Left kidney (tissue), 2 donors: ENCODE results near the gene NBL1. TPM values are rescaled to one million over a fixed set of nuclear protein-coding genes. Genes with fewer than 3 reads are reported as not detected.
"Not testable (repeated sequence)": the region's sequence is repeated elsewhere in the genome, so short reads cannot be mapped to it uniquely, and the experiment has no call there.

Experiments
- DNase-seq: peaks from one replicate; pipeline ENCODE4 v3.0.0-alpha.2; 2013
- polyA plus RNA-seq: library from polyadenylated mRNA; unstranded; fragments of 120-200 nt; gene quantifications from one replicate; pipeline ENCODE4 v1.2.1, GENCODE V29; 2013; ENCODE audit not compliant: insufficient read length

Gene NBL1
- polyA plus RNA-seq, 1 donor, result 16.5 TPM

GRCh38 chr1:19620786-19621185 is 23.3 kb upstream of the NBL1 start:
- DNase-seq, result no peak

GRCh38 chr1:19621274-19621950 is 22.7 kb upstream of the NBL1 start:
- no peak for DNase-seq

DNA sequence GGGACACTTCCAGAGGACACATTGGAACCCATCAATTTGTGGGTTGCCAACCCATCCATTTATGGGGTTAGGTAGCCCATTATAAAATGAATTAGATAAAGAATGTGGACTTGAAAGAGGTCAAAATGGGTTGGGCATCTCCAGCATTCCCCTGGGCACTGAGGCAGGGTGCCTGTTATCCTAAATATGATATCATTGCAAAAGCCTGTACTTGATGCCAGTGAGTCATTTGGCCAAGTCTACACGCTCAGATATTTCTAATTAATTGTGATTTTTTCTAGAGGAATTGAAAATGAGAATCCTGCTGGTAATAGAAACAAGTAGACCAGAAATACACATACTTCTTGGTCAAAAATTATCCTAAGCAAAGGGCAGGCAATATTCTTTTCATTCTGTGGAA is 21.9 kb upstream of the NBL1 start:
- DNase-seq, result no peak

- no peak for DNase-seq
Observed at GRCh38 chr1:19623523-19623922, 20.6 kb upstream of the NBL1 start.

GRCh38 chr1:19625291-19625937 is 18.7 kb upstream of the NBL1 start:
- DNase-seq, result no peak

- DNase-seq, result no peak
Observed at GRCh38 chr1:19628879-19629278, 15.2 kb upstream of the NBL1 start.

GRCh38 chr1:19629357-19629756 is 14.8 kb upstream of the NBL1 start:
- no peak for DNase-seq

DNA sequence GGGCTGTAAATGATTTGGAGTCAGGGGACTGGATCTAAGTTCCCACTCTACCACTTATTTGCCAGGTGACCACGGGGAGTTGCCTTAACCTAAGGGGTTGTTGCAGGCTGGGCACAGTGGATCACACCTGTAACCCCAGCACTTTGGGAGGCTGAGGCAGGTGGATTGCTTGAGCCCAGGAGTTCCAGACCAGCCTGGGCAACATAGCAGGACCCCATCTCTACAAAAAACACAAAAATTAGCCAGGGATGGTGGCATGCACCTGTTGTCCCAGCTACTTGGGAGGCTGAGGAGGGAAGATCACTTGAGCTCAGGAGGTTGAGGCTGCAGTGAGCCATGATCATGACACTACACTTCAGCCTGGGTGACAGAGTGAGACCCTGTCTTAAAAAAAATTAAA is 13.9 kb upstream of the NBL1 start:
- not testable (repeated sequence) for DNase-seq

- DNase-seq, result no peak
Observed at GRCh38 chr1:19630720-19631395, 13.3 kb upstream of the NBL1 start.

- no peak for DNase-seq
Observed at GRCh38 chr1:19632211-19632610, 11.9 kb upstream of the NBL1 start.

DNA sequence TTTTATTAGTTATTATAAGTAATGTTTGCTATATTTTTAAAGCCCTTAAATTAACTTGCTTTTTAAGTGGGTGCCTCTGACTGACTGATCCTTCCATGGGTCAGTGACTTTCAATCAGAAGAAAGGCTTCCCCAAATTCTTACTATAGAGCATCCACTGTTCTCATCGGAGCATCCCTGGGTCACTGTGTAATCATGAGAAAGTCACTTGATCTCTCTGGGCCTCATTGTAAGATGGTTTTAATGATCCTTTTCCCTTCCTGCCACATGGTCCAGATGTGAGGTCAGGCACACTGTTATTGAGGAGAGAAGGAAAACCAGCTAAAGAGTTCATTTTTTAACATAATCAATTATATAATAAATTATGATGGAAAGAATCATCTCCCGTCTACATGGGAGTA is 11.0 kb upstream of the NBL1 start:
- no peak for DNase-seq

DNA sequence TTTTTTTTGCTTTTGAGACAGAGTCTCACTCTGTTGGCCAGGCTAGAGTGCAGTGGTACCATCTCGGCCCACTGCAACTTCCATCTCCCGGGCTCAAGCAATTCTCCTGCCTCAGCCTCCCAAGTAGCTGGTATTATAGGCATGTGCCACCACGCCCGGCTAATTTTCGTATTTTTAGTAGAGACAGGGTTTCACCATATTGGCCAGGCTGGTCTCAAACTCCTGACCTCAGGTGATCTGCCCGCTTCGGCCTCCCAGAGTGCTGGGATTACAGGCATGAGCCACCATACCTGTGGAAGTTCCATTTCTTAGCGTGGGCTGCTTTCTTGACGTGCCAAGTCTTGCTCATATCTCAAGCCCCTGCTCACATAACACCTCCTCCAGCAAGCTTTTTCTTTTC is 9.0 kb upstream of the NBL1 start:
- DNase-seq, result not testable (repeated sequence)

- no peak for DNase-seq
Observed at GRCh38 chr1:19635646-19636045, 8.5 kb upstream of the NBL1 start.

- DNase-seq, result no peak
Observed at GRCh38 chr1:19636065-19636464, 8.0 kb upstream of the NBL1 start.

DNA sequence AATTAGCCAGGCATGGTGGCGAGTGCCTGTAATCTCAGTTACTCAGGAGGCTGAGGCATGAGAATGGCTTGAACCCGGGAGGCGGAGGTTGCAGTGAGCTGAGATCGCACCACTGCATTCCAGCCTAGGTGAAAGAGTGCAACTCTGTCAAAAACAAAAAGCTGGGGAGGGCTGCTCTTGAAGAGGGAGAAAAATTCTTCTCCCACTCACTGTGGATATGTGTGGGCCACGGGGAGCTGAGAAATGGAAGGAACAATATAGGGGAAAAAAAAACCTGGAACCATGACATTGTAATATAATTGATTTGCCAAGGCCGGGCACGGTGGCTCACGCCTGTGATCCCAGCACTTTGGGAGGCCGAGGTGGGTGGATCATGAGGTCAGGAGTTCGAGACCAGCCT is 7.4 kb upstream of the NBL1 start:
- DNase-seq, result not testable (repeated sequence)

GRCh38 chr1:19637606-19638005 is 6.5 kb upstream of the NBL1 start:
- no peak for DNase-seq

GRCh38 chr1:19639228-19639627 is 4.9 kb upstream of the NBL1 start:
- not testable (repeated sequence) for DNase-seq

- no peak for DNase-seq
Observed at GRCh38 chr1:19639999-19640362, 4.1 kb upstream of the NBL1 start.

- DNase-seq, result no peak
Observed at GRCh38 chr1:19640363-19641316, 3.5 kb upstream of the NBL1 start.

- DNase-seq, result no peak
Observed at GRCh38 chr1:19643121-19643520, 990 bp upstream of the NBL1 start.

DNA sequence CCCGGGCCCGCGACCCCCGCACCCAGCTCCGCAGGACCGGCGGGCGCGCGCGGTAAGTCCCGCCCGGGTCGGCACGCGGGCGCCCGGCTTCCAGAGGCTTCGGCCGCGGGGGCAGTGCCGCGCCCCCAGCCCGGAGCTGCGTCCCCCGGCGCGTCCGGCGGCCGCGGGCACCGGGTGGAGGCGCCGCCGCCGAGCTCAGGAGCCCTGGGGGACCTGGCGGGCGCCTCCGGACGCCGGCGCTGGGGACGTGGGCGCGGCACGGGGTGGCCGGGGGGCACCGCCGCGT is 227 bp downstream of the NBL1 start:
- DNase-seq, result no peak

- no peak for DNase-seq
Observed at GRCh38 chr1:19644681-19645410, 735 bp downstream of the NBL1 start.
